Panc1 (cell line): ENCODE results near the gene FBXL16. TPM values are rescaled to one million over a fixed set of nuclear protein-coding genes. Genes with fewer than 3 reads are reported as not detected.
"Not testable (repeated sequence)": the region's sequence is repeated elsewhere in the genome, so short reads cannot be mapped to it uniquely, and the experiment has no call there.

ENCODE experiments used
- ATAC-seq: fragments of 200-7000 bp; cut with Tn5 transposase; 2 replicates; pipeline ENCODE4 v1.9.1; 2020; ENCODE audit warnings: mild to moderate bottlenecking, moderate library complexity
- BruUV-seq: library from RNA; stranded (reverse); fragments of 400-500 nt; replicated peaks from 2 replicates; lab custom pipeline; 2021; lab: Mats Ljungman, UMichigan
- CTCF ChIA-PET: fragments of 300-600 bp; sonication (Branson Sonifier 250); formaldehyde crosslinking; loops from one replicate; lab custom pipeline; 2022; ENCODE audit warnings: antibody characterized with exemption; lab: Charles Lee
- POLR2A ChIA-PET: fragments of 300-600 bp; sonication (Branson Sonifier 250); formaldehyde crosslinking; loops from one replicate; lab custom pipeline; 2022; ENCODE audit warnings: antibody characterized with exemption; lab: Charles Lee
- DNase-seq: peaks from one replicate; pipeline ENCODE4 v3.0.0-alpha.2; 2010; ENCODE audit warnings: low read depth, low spot score
- H3K27ac ChIP-seq: 2 replicates; pipeline ENCODE4 v1.5.1; 2011; ENCODE audit warnings: mild to moderate bottlenecking, low read length, inconsistent platforms
- H3K27me3 ChIP-seq: fragments of 200-500 bp; sonication (Bioruptor generic); 2 replicates; pipeline ENCODE4 v1.6.0; 2014; ENCODE audit warnings: low read length, inconsistent platforms; ENCODE audit not compliant: control insufficient read depth, insufficient read depth
- H3K36me3 ChIP-seq: fragments of 200-500 bp; sonication (Bioruptor generic); 2 replicates; pipeline ENCODE4 v1.5.1; 2014; ENCODE audit warnings: inconsistent platforms, mild to moderate bottlenecking, low read length, moderate library complexity; ENCODE audit not compliant: control insufficient read depth, insufficient read depth
- H3K4me1 ChIP-seq: 2 replicates; pipeline ENCODE4 v1.5.1; 2011; ENCODE audit warnings: inconsistent platforms, mild to moderate bottlenecking, low read length, moderate library complexity; ENCODE audit not compliant: control insufficient read depth, insufficient read depth
- H3K4me3 ChIP-seq, 2 experiments: 2 replicates each; pipeline ENCODE4 v1.5.1; 2011 to 2012; ENCODE audit warnings: low read depth in 2 of 2, low read length in 2 of 2, mild to moderate bottlenecking in 2 of 2, inconsistent platforms in 1 of 2, moderate library complexity in 1 of 2
- H3K9me3 ChIP-seq: fragments of 200-500 bp; sonication (Bioruptor generic); 2 replicates; pipeline ENCODE4 v1.5.1; 2014; ENCODE audit warnings: low read depth, mild to moderate bottlenecking, inconsistent platforms, low read length, moderate library complexity; ENCODE audit not compliant: control insufficient read depth, insufficient read depth
- CTCF ChIP-seq: fragments of 450-650 bp; IDR thresholded peaks from 2 replicates; pipeline ENCODE4 v1.5.1; 2017; ENCODE audit warnings: mild to moderate bottlenecking
- POLR2AphosphoS5 ChIP-seq: IDR thresholded peaks from 2 replicates; pipeline ENCODE4 v1.6.1; 2012; ENCODE audit warnings: mild to moderate bottlenecking, low read depth, low read length, moderate library complexity
- SIN3A ChIP-seq: IDR thresholded peaks from 2 replicates; pipeline ENCODE4 v1.6.1; 2012; ENCODE audit warnings: low read depth, mild to moderate bottlenecking, low read length, moderate library complexity, borderline replicate concordance; ENCODE audit not compliant: insufficient read depth
- TCF7L2 ChIP-seq: IDR thresholded peaks from 2 replicates; pipeline ENCODE4 v1.6.1; 2011; ENCODE audit warnings: mild to moderate bottlenecking, low read depth, low read length, inconsistent platforms
- in situ Hi-C: cut with HindIII; loops from 2 replicates; pipeline ENCODE4 v1.10.0; 2016; ENCODE audit warnings: low sequenced_read_pairs, low pct_unique_long_range_greater_than_20kb
- intact Hi-C: fragments of 100-400 bp; cut with micrococcal nuclease; formaldehyde crosslinking; loops from one replicate; pipeline ENCODE4 v1.10.0; 2022; ENCODE audit not compliant: unreplicated experiment
- total RNA-seq: library from RNA; stranded (reverse); gene quantifications from one replicate; pipeline ENCODE4 v1.2.1, GENCODE V29; 2021; ENCODE audit not compliant: unreplicated experiment
- TF ChIP-seq, protein P1 (sequence below), 2 experiments: IDR thresholded peaks; 2 replicates each; pipeline ENCODE4 v1.6.1; 2011 to 2012; ENCODE audit warnings: low read depth in 2 of 2, control low read depth in 1 of 2, low read length in 1 of 2, mild to moderate bottlenecking in 1 of 2, moderate library complexity in 1 of 2; ENCODE audit not compliant: insufficient read depth in 1 of 2

The FBXL16 gene
- total RNA-seq, 1 experiment from 2014 or later, result 28.0 TPM

GRCh38 chr16:754121-754607 is 48.6 kb upstream of the FBXL16 start:
- ATAC-seq, CTCF ChIA-PET, DNase-seq, H3K27ac ChIP-seq, intact Hi-C loops, H3K36me3 ChIP-seq, in situ Hi-C loops, BruUV-seq, H3K27me3 ChIP-seq, H3K4me3 ChIP-seq, POLR2A ChIA-PET, H3K9me3 ChIP-seq, H3K4me1 ChIP-seq: not testable (repeated sequence)

GRCh38 chr16:752007-752312 is 46.4 kb upstream of the FBXL16 start:
- ChIA-PET POLR2A (no interaction called here), CTCF (interaction anchor here (0.6 kb wide), 1 partner anchor 10 kb away, joined by 5 read pairs; no protein-coding TSS in a partner anchor)
- Histone ChIP-seq H3K27ac (no peak overlapping the region), H3K9me3 (no peaks in the 10 kb centered on the region), H3K27me3 (no peaks in the 10 kb centered on the region), H3K36me3 (no peaks in the 10 kb centered on the region), H3K4me3 (no peak overlapping the region), H3K4me1 (no peaks in the 10 kb centered on the region)
- ATAC-seq, result no peak
- BruUV-seq, result no TSS peak
- TF ChIP-seq CTCF (no peak), SIN3A (no peak), TCF7L2 (no peak), POLR2AphosphoS5 (no peak)
- TF ChIP-seq, protein P1, sequence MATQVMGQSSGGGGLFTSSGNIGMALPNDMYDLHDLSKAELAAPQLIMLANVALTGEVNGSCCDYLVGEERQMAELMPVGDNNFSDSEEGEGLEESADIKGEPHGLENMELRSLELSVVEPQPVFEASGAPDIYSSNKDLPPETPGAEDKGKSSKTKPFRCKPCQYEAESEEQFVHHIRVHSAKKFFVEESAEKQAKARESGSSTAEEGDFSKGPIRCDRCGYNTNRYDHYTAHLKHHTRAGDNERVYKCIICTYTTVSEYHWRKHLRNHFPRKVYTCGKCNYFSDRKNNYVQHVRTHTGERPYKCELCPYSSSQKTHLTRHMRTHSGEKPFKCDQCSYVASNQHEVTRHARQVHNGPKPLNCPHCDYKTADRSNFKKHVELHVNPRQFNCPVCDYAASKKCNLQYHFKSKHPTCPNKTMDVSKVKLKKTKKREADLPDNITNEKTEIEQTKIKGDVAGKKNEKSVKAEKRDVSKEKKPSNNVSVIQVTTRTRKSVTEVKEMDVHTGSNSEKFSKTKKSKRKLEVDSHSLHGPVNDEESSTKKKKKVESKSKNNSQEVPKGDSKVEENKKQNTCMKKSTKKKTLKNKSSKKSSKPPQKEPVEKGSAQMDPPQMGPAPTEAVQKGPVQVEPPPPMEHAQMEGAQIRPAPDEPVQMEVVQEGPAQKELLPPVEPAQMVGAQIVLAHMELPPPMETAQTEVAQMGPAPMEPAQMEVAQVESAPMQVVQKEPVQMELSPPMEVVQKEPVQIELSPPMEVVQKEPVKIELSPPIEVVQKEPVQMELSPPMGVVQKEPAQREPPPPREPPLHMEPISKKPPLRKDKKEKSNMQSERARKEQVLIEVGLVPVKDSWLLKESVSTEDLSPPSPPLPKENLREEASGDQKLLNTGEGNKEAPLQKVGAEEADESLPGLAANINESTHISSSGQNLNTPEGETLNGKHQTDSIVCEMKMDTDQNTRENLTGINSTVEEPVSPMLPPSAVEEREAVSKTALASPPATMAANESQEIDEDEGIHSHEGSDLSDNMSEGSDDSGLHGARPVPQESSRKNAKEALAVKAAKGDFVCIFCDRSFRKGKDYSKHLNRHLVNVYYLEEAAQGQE (IDR thresholded peaks at IDR 0.05; ENCODE audit: insufficient read depth in 1 of 2, low read depth in 2 of 2, low read length in 1 of 2), result no peak
- intact Hi-C loops (no loop called here), in situ Hi-C loops (no loop called here)
- DNase-seq, result no peak

DNA sequence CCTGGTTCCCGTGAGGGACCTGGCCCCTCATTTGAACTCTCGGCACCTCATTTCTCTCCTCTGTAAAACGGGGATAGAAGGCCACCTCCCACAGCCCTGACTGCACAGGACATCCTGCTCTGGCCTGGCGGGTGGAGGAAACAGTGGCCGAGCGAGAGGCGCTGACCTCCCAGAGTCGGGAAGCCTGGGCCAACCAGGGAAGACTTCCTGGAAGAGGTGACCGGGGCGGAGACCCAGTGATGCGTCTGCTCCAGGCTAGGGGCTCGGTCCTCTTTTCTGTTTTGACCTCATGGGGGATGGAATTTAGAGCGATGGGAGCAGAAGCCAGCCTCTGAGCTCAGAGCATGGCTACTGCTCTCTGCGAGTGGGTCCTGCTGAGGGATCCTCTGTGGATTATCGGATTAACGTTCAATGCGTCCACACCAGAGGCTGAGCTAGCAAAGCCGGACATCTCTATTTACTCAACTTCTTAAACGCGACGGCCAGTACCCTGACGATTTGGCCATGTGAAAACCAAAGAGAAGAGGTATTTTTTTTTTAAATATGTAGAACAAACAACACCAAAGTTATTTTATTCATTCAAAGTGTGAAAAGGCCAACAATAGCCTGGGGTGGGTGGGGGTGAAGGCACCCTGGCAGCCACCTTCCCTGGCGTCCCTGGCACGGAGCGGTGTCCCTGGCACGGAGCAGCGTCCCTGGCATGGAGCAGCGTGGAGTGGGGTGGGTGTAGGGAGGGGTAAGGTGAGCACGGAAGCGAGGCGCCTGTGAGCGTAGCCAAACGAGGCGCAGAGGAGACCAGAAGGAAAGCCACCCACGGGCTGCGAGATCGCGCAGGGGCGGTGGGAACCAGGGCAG is 45.8 kb upstream of the FBXL16 start:
- Histone ChIP-seq H3K4me3 (no peak overlapping the region), H3K9me3 (no peaks in the 10 kb centered on the region), H3K27ac (no peak overlapping the region), H3K4me1 (no peaks in the 10 kb centered on the region), H3K27me3 (no peaks in the 10 kb centered on the region), H3K36me3 (no peaks in the 10 kb centered on the region)
- ChIA-PET POLR2A (no interaction called here), CTCF (interaction anchor here (0.6 kb wide), 1 partner anchor 10 kb away, joined by 5 read pairs; no protein-coding TSS in a partner anchor)
- ATAC-seq, result no peak
- DNase-seq, result no peak
- intact Hi-C loops (no loop called here), in situ Hi-C loops (no loop called here)
- no TSS peak for BruUV-seq
- TF ChIP-seq CTCF (no peak), SIN3A (no peak), POLR2AphosphoS5 (no peak), TCF7L2 (no peak)
- TF ChIP-seq, protein P1 (IDR thresholded peaks at IDR 0.05; ENCODE audit: insufficient read depth in 1 of 2, low read depth in 2 of 2, low read length in 1 of 2), result no peak
